Loucy (cell line): ENCODE measurements around the gene NDUFAF2.

Experiments
- H2AFZ ChIP-seq: fragments of 200-600 bp; sonication (generic); 2 replicates; pipeline ENCODE4 v1.6.0; 2016; ENCODE audit warnings: antibody characterized with exemption, mild to moderate bottlenecking, low read length, moderate library complexity
- H3F3A ChIP-seq: fragments of 200-600 bp; 2 replicates; pipeline ENCODE4 v1.6.0; 2016; ENCODE audit warnings: antibody characterized with exemption, low read depth, mild to moderate bottlenecking
- H3K27me3 ChIP-seq: fragments of 200-600 bp; sonication (generic); 2 replicates; pipeline ENCODE4 v1.6.1; 2014; ENCODE audit warnings: low read length, mild to moderate bottlenecking; ENCODE audit not compliant: insufficient read depth, poor library complexity, severe bottlenecking
- H3K36me3 ChIP-seq: fragments of 200-600 bp; sonication (generic); 2 replicates; pipeline ENCODE4 v1.6.1; 2016; ENCODE audit warnings: low read length; ENCODE audit not compliant: insufficient read depth
- H3K4me1 ChIP-seq: fragments of 200-600 bp; sonication (generic); 2 replicates; pipeline ENCODE4 v1.5.1; 2014; ENCODE audit warnings: low read length, mild to moderate bottlenecking; ENCODE audit not compliant: insufficient read depth, poor library complexity, severe bottlenecking
- H3K4me2 ChIP-seq: fragments of 200-600 bp; sonication (generic); 2 replicates; pipeline ENCODE4 v1.6.0; 2014; ENCODE audit warnings: antibody characterized with exemption, low read length, low read depth, mild to moderate bottlenecking; ENCODE audit not compliant: poor library complexity, severe bottlenecking
- H3K4me3 ChIP-seq: fragments of 200-600 bp; sonication (generic); 2 replicates; pipeline ENCODE4 v1.5.1; 2014; ENCODE audit warnings: low read length, mild to moderate bottlenecking, mixed read lengths; ENCODE audit not compliant: poor library complexity, severe bottlenecking
- H3K79me2 ChIP-seq: fragments of 200-600 bp; sonication (generic); 2 replicates; pipeline ENCODE4 v1.6.1; 2014; ENCODE audit warnings: low read length; ENCODE audit not compliant: insufficient read depth
- H3K9ac ChIP-seq: fragments of 200-600 bp; sonication (generic); 2 replicates; pipeline ENCODE4 v1.6.0; 2014; ENCODE audit warnings: mild to moderate bottlenecking, low read depth, low read length, moderate library complexity; ENCODE audit not compliant: poor library complexity, severe bottlenecking
- H3K9me2 ChIP-seq: fragments of 200-600 bp; sonication (generic); replicated peaks from 2 replicates; pipeline ENCODE4 v1.6.1; 2016; ENCODE audit warnings: low read depth, low read length, mixed read lengths
- H3K9me3 ChIP-seq: fragments of 200-600 bp; sonication (generic); 2 replicates; pipeline ENCODE4 v1.6.1; 2014; ENCODE audit warnings: mild to moderate bottlenecking, antibody characterized with exemption, low read length, low read depth; ENCODE audit not compliant: insufficient read depth
- H4K20me1 ChIP-seq: fragments of 200-600 bp; sonication (generic); 2 replicates; pipeline ENCODE4 v1.6.0; 2014; ENCODE audit warnings: antibody characterized with exemption, low read length, mild to moderate bottlenecking; ENCODE audit not compliant: insufficient read depth, poor library complexity, severe bottlenecking
- EZH2phosphoT487 ChIP-seq: fragments of 200-600 bp; IDR thresholded peaks from 2 replicates; pipeline ENCODE4 v1.6.1; 2018; ENCODE audit warnings: antibody characterized with exemption, mild to moderate bottlenecking, moderate library complexity, borderline replicate concordance
- TF ChIP-seq, protein P1 (sequence below): fragments of 200-600 bp; sonication (generic); conservative IDR thresholded peaks from 2 replicates; pipeline ENCODE4 v1.5.1; 2014; ENCODE audit warnings: mild to moderate bottlenecking, antibody characterized with exemption, low read length

The NDUFAF2 gene

DNA sequence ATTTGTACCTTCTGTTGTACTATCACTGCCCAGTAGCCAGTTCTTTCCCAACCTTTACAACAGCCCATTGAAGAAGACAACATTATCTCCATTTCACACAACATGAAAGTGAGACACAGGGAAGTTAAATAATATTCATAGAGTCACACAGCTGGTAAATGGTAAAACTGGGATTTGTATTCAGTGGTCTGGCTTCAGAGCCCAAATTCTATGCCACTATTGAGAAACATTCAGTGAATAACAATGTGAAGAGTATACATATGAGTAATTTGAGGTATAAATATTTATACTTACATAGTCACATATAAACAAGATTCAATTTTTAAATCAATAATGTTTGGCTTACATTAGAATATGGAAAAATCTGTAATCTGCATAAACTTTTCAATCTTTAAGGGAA, 203.5 kb downstream of the NDUFAF2 start:
- Histone ChIP-seq H3K4me2 (no peak overlapping the region), H3K4me3 (no peak overlapping the region), H3K4me1 (no peaks in the 10 kb centered on the region), H3K9me3 (no peaks in the 10 kb centered on the region), H3K79me2 (no peaks in the 10 kb centered on the region), H3K27me3 (no peaks in the 10 kb centered on the region), H3F3A (no peaks in the 10 kb centered on the region), H4K20me1 (no peaks in the 10 kb centered on the region), H3K9ac (no peak overlapping the region), H2AFZ (no peak overlapping the region), H3K36me3 (no peaks in the 10 kb centered on the region), H3K9me2 (no peaks in the 10 kb centered on the region)
- TF ChIP-seq, protein P1, sequence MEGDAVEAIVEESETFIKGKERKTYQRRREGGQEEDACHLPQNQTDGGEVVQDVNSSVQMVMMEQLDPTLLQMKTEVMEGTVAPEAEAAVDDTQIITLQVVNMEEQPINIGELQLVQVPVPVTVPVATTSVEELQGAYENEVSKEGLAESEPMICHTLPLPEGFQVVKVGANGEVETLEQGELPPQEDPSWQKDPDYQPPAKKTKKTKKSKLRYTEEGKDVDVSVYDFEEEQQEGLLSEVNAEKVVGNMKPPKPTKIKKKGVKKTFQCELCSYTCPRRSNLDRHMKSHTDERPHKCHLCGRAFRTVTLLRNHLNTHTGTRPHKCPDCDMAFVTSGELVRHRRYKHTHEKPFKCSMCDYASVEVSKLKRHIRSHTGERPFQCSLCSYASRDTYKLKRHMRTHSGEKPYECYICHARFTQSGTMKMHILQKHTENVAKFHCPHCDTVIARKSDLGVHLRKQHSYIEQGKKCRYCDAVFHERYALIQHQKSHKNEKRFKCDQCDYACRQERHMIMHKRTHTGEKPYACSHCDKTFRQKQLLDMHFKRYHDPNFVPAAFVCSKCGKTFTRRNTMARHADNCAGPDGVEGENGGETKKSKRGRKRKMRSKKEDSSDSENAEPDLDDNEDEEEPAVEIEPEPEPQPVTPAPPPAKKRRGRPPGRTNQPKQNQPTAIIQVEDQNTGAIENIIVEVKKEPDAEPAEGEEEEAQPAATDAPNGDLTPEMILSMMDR, result no peak
- TF ChIP-seq EZH2phosphoT487, result no peak

DNA sequence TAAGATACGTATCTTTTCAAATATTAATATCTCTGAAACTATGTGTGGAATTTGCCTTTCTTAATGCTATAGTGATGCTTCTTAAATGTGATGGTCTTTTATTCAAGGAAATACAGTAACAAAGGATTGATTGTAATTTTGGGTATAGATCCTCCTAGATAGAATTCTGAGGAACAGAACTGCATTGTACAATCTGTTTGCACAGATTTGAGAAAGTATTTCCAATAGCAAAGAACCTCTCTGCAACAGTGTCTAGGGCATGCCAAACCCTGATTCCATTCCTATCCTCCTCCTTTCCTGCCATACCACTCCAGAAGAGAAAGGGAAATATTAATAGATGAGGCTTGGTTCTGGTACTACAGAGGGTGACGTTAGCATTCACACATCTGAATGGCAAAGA, 206.9 kb downstream of the NDUFAF2 start:
- Histone ChIP-seq H3K79me2 (no peaks in the 10 kb centered on the region), H3K9me3 (no peaks in the 10 kb centered on the region), H2AFZ (no peak overlapping the region), H3K4me1 (no peaks in the 10 kb centered on the region), H3K36me3 (no peaks in the 10 kb centered on the region), H3K9me2 (no peaks in the 10 kb centered on the region), H3K4me2 (no peak overlapping the region), H3K9ac (no peak overlapping the region), H3K27me3 (no peaks in the 10 kb centered on the region), H3K4me3 (no peak overlapping the region), H3F3A (no peaks in the 10 kb centered on the region), H4K20me1 (no peaks in the 10 kb centered on the region)
- no peak for TF ChIP-seq EZH2phosphoT487
- TF ChIP-seq, protein P1, result no peak

DNA sequence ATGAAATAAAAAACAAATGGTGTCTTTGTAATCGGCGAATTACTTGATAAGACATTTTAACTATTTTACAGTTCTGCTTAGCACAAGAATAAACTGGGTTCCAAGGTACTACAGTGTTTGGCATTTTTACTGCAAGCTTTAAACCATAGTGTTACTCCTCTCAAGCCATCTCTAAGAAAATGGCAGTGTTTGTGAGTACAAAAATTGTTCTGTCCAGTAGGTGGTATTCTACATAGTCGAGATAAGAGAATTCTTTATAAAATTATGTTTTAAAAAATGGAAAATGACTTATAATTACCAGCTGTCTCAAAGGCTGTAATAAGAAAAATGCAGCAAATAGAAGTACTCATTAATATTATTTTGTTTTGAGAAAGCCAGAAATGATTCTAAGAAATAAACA, 214.1 kb downstream of the NDUFAF2 start:
- Histone ChIP-seq H3K27me3 (no peaks in the 10 kb centered on the region), H3K4me2 (no peak overlapping the region), H3K9me2 (no peaks in the 10 kb centered on the region), H3K36me3 (no peaks in the 10 kb centered on the region), H3K9ac (no peak overlapping the region), H3K4me3 (no peak overlapping the region), H3F3A (no peaks in the 10 kb centered on the region), H2AFZ (no peak overlapping the region), H3K9me3 (no peaks in the 10 kb centered on the region), H4K20me1 (no peaks in the 10 kb centered on the region), H3K4me1 (peaks cover 4% of the 10 kb centered on the region), H3K79me2 (no peaks in the 10 kb centered on the region)
- TF ChIP-seq, protein P1, result no peak
- TF ChIP-seq EZH2phosphoT487, result no peak
